Activated effector memory CD4-positive, alpha-beta T cell treated with anti-CD3 and anti-CD28 coated beads, Interleukin-2, amount 50 U/mL, for 16 hours (primary cell): Measurements from ENCODE around the gene CACHD1.

ENCODE experiments used
- DNase-seq: peaks from one replicate; pipeline ENCODE4 v3.0.0-alpha.2; 2020

The CACHD1 gene

GRCh38 chr1:64474133-64474532 lies 4.2 kb downstream of the CACHD1 start:
- no peak for DNase-seq

GRCh38 chr1:64474665-64475439 lies 4.9 kb downstream of the CACHD1 start:
- no peak for DNase-seq

- no peak for DNase-seq
These were observed 6.5 kb downstream of the CACHD1 start for GRCh38 chr1:64476251-64476952.

GRCh38 chr1:64478594-64479470 lies 8.9 kb downstream of the CACHD1 start:
- no peak for DNase-seq

- no peak for DNase-seq
These were observed 9.9 kb downstream of the CACHD1 start for GRCh38 chr1:64479874-64480273.

GRCh38 chr1:64480999-64481772 lies 11.3 kb downstream of the CACHD1 start:
- no peak for DNase-seq

GRCh38 chr1:64482128-64482527 lies 12.2 kb downstream of the CACHD1 start:
- no peak for DNase-seq

DNA sequence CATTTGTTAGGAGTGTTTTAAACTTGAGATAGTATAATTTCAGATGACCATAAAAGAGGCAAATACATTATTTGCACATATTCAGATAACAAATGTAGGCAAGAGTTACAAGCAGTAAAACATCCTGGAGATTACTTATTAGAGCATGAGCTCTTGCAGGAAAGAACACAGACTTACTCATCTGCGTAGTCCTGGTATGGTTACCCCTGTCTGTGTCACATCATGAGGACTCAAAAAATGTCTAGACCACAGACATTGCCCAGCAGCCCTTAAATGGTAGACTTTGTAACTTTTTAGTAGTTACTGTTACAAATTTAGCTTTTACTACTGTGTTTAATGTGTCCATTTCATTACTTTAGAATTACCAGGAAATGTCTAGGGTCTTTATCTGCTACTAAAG lies 12.8 kb downstream of the CACHD1 start:
- no peak for DNase-seq

DNA sequence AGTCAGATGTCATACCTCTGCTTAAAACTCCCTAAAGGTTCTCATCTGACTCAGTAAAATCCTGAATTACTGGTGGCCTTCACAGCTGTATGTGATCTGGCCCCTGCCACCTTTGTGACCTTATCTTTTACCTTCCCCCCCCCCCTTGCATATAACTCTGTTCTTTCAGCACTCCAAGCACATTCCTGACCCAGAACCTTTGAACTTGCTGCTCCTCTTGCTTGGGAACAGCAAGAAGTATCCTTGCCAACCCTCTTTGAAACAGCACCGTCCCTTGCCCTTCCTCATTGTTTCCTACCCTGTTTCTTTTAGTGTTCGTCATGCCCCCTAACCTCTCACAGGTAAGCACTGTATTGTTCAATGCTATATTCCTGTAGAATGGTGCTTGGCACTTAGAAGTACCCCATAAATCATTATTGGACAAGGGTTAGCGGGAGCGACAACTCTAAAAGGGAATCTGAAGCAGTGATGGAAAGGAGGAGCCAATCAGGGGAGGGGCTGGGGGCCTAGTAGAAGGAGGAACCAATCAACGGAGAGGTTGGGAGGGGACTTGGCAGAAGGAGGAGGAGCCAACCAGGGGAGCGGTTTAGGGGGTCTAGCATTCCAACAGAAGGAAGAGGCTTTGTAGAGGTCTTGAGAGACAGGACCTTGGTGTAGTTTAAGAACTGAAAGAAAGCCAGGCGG lies 13.9 kb downstream of the CACHD1 start:
- DNase-seq, result no peak

DNA sequence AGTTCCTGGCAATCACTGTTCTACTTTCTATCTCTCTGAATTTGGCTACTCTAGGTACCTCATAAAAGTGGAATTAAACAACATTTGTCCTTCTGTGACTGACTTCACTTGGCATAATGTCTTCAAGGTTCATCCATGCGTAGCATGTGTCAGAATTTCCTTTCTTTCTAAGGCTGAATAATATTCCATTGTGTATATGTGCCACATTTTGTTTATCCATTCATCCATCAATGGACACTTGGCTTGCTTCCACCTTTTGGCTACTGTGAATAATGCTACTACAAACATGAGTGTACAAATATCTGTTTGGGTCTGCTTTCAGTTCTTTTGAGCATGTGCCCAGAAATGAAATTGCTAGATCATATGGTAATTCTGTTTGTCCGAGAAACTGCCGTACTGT lies 14.7 kb downstream of the CACHD1 start:
- DNase-seq, result no peak

DNA sequence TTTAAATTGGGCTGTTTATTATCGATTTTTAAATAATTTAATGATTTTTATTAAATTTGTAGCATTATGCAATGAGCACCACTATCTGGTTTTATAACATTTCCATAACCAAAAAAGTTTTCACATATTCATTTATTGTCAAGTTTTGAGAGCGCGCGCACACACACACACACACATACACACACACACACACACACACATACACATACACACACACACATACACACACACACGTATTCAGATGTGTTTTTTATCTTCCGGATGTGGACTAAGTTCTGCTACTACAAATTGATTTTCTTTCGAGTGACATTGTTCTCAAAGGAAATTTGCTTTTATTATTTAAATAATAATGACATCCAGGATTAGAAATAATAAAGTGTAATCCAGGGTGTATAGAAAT lies 16.3 kb downstream of the CACHD1 start:
- DNase-seq, result no peak

DNA sequence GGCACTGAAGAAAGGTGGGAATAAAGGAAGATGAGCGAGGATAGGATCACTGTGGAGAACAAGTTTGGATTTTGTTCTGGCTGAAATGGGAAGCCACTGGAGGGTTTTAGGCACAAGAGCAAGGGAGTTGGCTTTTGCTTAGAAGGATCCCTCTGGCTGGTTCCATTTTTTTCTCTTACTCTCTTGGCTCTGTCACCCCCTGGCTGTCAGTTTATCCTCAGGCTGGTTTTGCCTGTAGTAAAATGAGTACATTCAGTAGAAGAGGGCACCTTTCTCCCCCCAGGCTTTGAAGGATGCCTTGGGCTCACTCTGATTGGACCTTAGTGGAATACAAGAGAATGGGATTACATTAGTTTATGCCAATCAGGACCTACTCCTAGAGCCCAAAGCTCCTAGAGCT lies 17.1 kb downstream of the CACHD1 start:
- no peak for DNase-seq

- DNase-seq, result no peak
These were observed 18.9 kb downstream of the CACHD1 start for GRCh38 chr1:64488862-64489261.

GRCh38 chr1:64489707-64490106 lies 19.8 kb downstream of the CACHD1 start:
- no peak for DNase-seq

GRCh38 chr1:64490213-64490818 lies 20.4 kb downstream of the CACHD1 start:
- no peak for DNase-seq

DNA sequence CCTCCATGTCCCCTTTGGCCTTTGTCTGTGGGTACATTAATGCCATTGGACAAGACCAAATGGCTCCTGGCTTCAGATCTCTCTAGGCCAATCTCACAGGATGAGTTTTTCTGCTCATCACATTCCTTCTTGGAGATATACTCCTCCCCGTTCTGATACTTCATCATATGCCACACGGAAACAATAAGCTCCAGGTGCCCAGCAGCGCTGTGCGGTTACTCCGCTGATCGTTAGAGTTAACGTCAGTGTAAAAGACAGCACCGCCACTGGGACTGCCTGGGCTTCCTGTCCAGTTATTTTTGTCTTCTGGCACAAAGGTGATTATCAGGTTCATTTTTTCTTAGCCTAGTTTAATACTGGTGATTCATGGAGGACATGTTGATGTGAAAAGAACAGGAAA lies 22.5 kb downstream of the CACHD1 start:
- no peak for DNase-seq

DNA sequence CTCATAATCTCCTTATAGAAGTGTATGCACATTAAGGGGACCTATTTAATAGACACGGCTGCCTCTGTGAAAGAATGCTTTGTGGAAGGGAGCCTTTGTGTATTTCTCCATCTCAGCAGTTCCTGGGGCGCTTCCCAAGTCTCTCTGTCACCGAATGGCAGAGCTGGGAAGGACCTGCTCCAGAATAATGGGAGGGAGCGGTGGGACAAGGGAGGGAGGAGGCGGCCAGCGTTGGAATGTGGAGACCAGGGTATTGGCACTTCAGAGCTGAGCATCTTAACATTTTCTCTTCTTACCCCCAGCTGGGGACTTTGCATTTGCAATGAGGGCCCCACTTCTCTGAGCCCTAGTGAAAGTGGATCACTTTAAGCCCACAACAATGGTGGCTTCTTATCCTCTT lies 23.9 kb downstream of the CACHD1 start:
- DNase-seq, result no peak

DNA sequence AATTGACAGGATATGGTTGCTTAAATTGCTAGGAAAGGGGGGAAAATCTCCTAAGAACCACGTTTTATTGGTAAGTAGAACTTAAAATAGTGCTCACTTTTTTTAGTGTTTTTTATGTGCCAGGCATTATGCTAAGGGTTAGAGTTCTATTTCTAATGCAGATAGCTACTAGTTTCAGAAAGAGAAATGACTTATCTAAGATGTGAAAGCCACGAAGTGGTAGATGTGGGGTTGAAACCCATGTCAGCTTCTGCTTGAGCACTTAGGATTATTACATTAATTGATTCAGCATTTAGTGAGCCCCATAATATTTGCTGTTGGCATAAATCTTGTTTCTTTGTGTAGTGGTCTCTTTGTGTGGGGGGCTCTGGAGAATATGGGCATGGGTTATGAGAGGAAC lies 24.7 kb downstream of the CACHD1 start:
- DNase-seq, result no peak

GRCh38 chr1:64495878-64496277 lies 25.9 kb downstream of the CACHD1 start:
- DNase-seq, result no peak

DNA sequence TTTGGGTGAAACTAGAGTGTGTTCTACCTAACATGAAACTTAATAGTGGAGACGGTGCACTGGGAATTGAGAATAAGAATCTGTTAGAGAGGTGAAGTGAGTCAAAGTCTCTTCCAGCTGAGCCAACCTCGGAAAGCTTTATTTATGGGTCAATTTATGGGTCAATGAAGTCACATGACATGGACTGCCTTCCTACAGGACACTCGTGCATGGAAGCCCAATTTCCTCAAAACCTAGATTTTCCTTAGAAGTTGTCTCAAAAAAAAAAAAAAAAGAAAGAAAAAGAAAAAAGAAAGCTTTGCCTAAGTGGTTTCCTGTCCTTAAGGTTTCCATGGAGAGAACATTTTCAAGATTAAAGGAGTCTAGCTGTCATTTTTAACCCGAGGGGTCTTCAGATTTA lies 26.7 kb downstream of the CACHD1 start:
- DNase-seq, result no peak

- no peak for DNase-seq
These were observed 27.4 kb downstream of the CACHD1 start for GRCh38 chr1:64497088-64497883.
